ENCODE measurements around the gene FAXC. TPM values are rescaled to one million over a fixed set of nuclear protein-coding genes. Genes with fewer than 3 reads are reported as not detected.

Gene FAXC
- total RNA-seq (2022) (0.83 and 1.5 TPM in 2 replicates), Bru-seq, nascent RNA (percentile 26 among the genes with signal in this experiment), BruChase-seq, experiment 1, labeled RNA remaining after a 6-hour chase (percentile 22 among the genes with signal in this experiment), BruChase-seq, experiment 2, labeled RNA remaining after a 2-hour chase (percentile 26 among the genes with signal in this experiment)
- long read RNA-seq = 0 reads

DNA sequence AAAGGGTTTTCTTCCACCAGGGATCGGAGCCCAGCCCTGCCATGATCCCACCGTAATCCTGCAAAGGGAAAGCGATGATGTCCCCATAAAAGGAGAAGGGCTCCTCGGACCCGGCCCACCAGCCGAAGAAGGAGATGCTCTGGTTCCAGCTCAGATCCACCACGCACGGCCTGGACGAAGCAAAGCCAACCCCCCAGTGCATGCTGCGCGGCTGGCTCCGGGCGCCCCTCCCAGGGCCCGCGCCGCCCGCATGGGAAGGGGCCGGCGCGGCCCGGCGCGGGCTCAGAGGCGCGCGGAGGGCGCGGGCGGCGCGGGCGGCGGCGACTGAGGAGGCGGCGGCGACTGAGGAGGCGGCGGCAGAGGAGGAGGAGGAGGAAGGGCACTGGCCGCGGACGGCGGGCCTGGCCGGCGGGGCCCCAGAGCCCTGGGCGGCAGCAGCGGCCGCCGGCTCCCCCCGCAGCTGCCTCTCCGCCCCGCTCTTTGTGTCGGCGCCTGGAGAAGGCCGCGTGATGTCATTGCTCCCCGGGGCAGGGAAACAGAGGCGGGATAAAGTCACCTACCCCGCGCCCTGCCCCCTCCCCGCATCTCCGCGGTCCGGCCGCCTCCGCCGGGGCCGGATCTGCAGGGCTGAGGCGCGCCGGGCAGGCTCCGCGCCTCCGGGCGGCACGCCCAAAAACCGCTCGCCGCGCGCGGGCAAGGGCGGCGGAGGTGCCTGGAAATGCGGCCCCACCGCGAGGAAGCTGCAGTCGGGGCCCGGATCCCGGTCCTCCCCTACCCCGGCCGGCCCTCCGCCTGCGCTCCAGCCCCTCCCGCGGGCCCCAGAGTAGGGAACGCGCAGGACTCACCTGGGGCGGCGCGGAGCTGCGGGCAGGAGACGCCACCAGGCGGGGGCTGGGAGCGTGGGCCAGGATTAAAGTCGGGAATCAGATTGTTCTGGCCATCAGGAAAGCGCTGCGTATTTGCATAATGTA, at the start of gene FAXC:
FAXC (minus strand) TSS at position 504 of the 971 bp plus-strand sequence; CDS start at position 202, 302 bp downstream.
- Mint-ChIP-seq H3K27ac (ENCODE audit: unreplicated experiment) (no peak within 1 kb of the TSS), H3K4me3 (ENCODE audit: low read depth, unreplicated experiment) (peak within 1 kb of the TSS; percentile 63), H3K36me3 (ENCODE audit: insufficient read depth, unreplicated experiment) (no peaks in the 10 kb centered on the region), H3K9me3 (ENCODE audit: low read depth, unreplicated experiment) (no peaks in the 10 kb centered on the region), H3K27me3 (ENCODE audit: unreplicated experiment) (peaks cover 30% of the 10 kb centered on the region), H3K4me1 (ENCODE audit: low read depth, unreplicated experiment) (peaks cover 15% of the 10 kb centered on the region)
- BruUV-seq (replicated peaks) = no TSS peak
- TF ChIP-seq, protein P1, sequence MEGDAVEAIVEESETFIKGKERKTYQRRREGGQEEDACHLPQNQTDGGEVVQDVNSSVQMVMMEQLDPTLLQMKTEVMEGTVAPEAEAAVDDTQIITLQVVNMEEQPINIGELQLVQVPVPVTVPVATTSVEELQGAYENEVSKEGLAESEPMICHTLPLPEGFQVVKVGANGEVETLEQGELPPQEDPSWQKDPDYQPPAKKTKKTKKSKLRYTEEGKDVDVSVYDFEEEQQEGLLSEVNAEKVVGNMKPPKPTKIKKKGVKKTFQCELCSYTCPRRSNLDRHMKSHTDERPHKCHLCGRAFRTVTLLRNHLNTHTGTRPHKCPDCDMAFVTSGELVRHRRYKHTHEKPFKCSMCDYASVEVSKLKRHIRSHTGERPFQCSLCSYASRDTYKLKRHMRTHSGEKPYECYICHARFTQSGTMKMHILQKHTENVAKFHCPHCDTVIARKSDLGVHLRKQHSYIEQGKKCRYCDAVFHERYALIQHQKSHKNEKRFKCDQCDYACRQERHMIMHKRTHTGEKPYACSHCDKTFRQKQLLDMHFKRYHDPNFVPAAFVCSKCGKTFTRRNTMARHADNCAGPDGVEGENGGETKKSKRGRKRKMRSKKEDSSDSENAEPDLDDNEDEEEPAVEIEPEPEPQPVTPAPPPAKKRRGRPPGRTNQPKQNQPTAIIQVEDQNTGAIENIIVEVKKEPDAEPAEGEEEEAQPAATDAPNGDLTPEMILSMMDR (IDR thresholded peaks at IDR 0.05; ENCODE audit: unreplicated experiment) = no peak
- peak; percentile 74 for DNase-seq
- CTCF ChIA-PET = interaction anchor here (1.0 kb wide), 1 partner anchor 15 kb away, joined by 5 read pairs; no protein-coding TSS in a partner anchor
- intact Hi-C loops (cut with micrococcal nuclease; ENCODE audit: unreplicated experiment) = loop anchor here (10.0 kb wide), 1 partner anchor 405 kb away; no protein-coding TSS in a partner anchor

DNA sequence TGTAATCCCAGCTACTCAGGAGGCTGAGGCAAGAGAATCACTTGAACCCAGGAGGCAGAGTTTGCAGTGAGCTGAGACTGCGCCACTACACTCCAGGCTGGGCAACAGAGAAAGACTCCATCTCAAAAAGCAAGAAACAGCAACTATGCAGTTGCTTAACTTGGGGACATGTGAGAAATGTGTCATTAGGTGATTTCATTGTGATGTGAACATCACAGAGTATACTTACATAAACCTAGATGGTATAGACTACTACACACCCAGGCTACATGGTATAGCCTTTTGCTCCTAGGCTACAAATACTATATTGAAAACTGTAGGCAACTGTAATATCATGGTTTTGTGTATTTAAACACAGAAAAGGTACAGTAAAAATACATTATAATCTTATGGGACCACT, 47.8 kb upstream of the FAXC start:
- H3K4me1 Mint-ChIP-seq (ENCODE audit: low read depth, unreplicated experiment) = no peaks in the 10 kb centered on the region
- DNase-seq = no peak
- intact Hi-C loops (cut with micrococcal nuclease; ENCODE audit: unreplicated experiment) = no loop called here
- no peaks in the 10 kb centered on the region for H3K27me3 Mint-ChIP-seq (ENCODE audit: unreplicated experiment)
- H3K4me3 Mint-ChIP-seq (ENCODE audit: low read depth, unreplicated experiment) = no peak overlapping the region
- no TSS peak for BruUV-seq (replicated peaks)
- no peaks in the 10 kb centered on the region for H3K9me3 Mint-ChIP-seq (ENCODE audit: low read depth, unreplicated experiment)
- CTCF ChIA-PET = no interaction called here
- TF ChIP-seq, protein P1 (IDR thresholded peaks at IDR 0.05; ENCODE audit: unreplicated experiment) = no peak
- no peak overlapping the region for H3K27ac Mint-ChIP-seq (ENCODE audit: unreplicated experiment)
- H3K36me3 Mint-ChIP-seq (ENCODE audit: insufficient read depth, unreplicated experiment) = peaks cover 41% of the 10 kb centered on the region

DNA sequence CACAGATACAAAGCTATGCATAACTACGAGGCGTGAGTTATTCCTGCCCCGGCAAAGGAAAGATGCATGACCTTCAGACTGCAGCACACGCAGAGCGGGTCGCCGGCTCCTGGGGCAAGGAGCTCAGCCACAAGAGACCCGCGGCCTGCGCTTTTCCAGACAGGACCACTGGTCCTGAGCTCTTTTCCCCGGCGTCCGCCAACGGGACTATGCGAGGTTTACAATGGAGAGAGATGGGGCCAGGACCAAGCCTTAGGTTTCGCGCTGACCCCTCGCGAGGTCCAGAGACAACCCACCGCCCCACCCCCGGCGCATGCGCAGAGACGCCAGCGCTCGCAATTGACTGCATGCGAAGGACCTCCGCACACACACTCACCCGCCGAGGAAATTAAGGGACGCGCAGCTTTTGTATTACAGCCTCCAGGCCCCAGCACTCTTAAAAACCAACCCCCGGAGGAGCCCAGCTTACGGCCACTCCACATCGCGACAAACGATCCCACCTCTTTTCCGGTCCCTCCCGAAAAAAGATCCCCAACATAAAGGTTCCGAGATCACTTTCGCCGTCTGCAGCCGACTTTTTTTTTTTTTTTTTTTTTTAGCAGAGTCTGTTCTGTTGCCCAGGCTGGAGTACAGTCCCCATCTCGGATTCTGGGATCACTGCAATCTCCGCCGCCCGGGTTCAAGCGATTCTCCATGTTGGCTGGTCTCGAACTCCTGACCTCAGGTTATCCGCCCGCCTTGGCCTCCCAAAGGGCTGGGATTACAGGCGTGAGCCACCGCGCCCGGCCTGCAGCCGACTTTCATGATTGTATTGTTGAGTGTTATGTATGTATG, 44.4 kb upstream of the FAXC start, which contains the start of gene COQ3:
COQ3 (minus strand) TSS at position 498 of the 834 bp plus-strand sequence; CDS start at position 482, 16 bp downstream.
- Mint-ChIP-seq H3K36me3 (ENCODE audit: insufficient read depth, unreplicated experiment) (peaks cover 23% of the 10 kb centered on the region), H3K9me3 (ENCODE audit: low read depth, unreplicated experiment) (no peaks in the 10 kb centered on the region), H3K27ac (ENCODE audit: unreplicated experiment) (peak within 1 kb of the TSS; percentile 96), H3K4me1 (ENCODE audit: low read depth, unreplicated experiment) (no peaks in the 10 kb centered on the region), H3K27me3 (ENCODE audit: unreplicated experiment) (no peaks in the 10 kb centered on the region), H3K4me3 (ENCODE audit: low read depth, unreplicated experiment) (peak within 1 kb of the TSS; percentile 85)
- TSS peak; percentile 69 for BruUV-seq (replicated peaks)
- intact Hi-C loops (cut with micrococcal nuclease; ENCODE audit: unreplicated experiment) = loop anchor here (1.0 kb wide), 1 partner anchor 60 kb away; no protein-coding TSS in a partner anchor
- TF ChIP-seq, protein P1 (IDR thresholded peaks at IDR 0.05; ENCODE audit: unreplicated experiment) = no peak
- CTCF ChIA-PET = interaction anchor here (0.7 to 1.4 kb wide), 7 partner anchors 9 to 64 kb away, joined by 3 to 8 read pairs (median 4); no protein-coding TSS in a partner anchor
- DNase-seq = peak; percentile 78

DNA sequence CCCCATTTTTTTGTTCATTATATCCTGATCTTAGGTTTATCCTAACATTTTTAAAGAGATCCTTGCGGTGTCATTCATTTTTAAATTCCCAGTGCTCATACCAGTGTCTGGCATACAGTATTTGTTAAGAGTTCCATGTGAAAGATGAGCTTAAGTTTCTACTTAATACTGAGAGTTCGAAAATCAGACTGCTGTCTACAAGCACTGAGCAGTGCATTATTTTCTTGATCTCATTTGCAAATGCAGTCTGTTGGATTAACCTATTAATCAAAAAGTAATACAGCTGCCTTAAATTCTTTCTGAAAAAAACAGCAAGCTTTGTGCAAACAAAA, 43.9 kb upstream of the FAXC start:
- CTCF ChIA-PET = interaction anchor here (0.7 to 1.4 kb wide), 6 partner anchors 10 to 63 kb away, joined by 3 to 8 read pairs (median 4); no protein-coding TSS in a partner anchor

More for the DNA sequence above, 43.9 kb upstream of the FAXC start:
- peaks cover 23% of the 10 kb centered on the region for H3K36me3 Mint-ChIP-seq (ENCODE audit: insufficient read depth, unreplicated experiment)
- DNase-seq = no peak
- H3K4me1 Mint-ChIP-seq (ENCODE audit: low read depth, unreplicated experiment) = no peaks in the 10 kb centered on the region
- no peaks in the 10 kb centered on the region for H3K9me3 Mint-ChIP-seq (ENCODE audit: low read depth, unreplicated experiment)
- no peaks in the 10 kb centered on the region for H3K27me3 Mint-ChIP-seq (ENCODE audit: unreplicated experiment)
- H3K4me3 Mint-ChIP-seq (ENCODE audit: low read depth, unreplicated experiment) = peak overlapping the region; percentile 85
- no TSS peak for BruUV-seq (replicated peaks)
- peak overlapping the region; percentile 96 for H3K27ac Mint-ChIP-seq (ENCODE audit: unreplicated experiment)
- intact Hi-C loops (cut with micrococcal nuclease; ENCODE audit: unreplicated experiment) = loop anchor here (1.0 kb wide), 1 partner anchor 59 kb away; no protein-coding TSS in a partner anchor
- TF ChIP-seq, protein P1 (IDR thresholded peaks at IDR 0.05; ENCODE audit: unreplicated experiment) = no peak

Data from Calu3 (cell line).